HK-2 (cell line): ENCODE results near the gene MAD1L1.
"Not testable (repeated sequence)": the region's sequence is repeated elsewhere in the genome, so short reads cannot be mapped to it uniquely, and the experiment has no call there.

Source experiments
- DNase-seq: peaks from one replicate; pipeline ENCODE4 v3.0.0-alpha.2; 2018; ENCODE audit not compliant: unreplicated experiment

MAD1L1 gene

GRCh38 chr7:1841286-1842021, 391.3 kb downstream of the MAD1L1 start:
- not testable (repeated sequence) for DNase-seq

- not testable (repeated sequence) for DNase-seq
These were observed 392.0 kb downstream of the MAD1L1 start for GRCh38 chr7:1840744-1841143.

GRCh38 chr7:1839701-1840100, 393.0 kb downstream of the MAD1L1 start:
- no peak for DNase-seq

GRCh38 chr7:1838911-1839531, 393.7 kb downstream of the MAD1L1 start:
- not testable (repeated sequence) for DNase-seq

- not testable (repeated sequence) for DNase-seq
These were observed 394.2 kb downstream of the MAD1L1 start for GRCh38 chr7:1838544-1838872.

GRCh38 chr7:1837696-1838543, 394.8 kb downstream of the MAD1L1 start:
- DNase-seq, result not testable (repeated sequence)

GRCh38 chr7:1831933-1832535, 400.7 kb downstream of the MAD1L1 start:
- DNase-seq, result not testable (repeated sequence)

- DNase-seq, result not testable (repeated sequence)
These were observed 401.3 kb downstream of the MAD1L1 start for GRCh38 chr7:1831471-1831870.

GRCh38 chr7:1829668-1830067, 403.1 kb downstream of the MAD1L1 start:
- not testable (repeated sequence) for DNase-seq

GRCh38 chr7:1829111-1829510, 403.6 kb downstream of the MAD1L1 start:
- no peak for DNase-seq

- not testable (repeated sequence) for DNase-seq
These were observed 404.6 kb downstream of the MAD1L1 start for GRCh38 chr7:1828170-1828569.

- DNase-seq, result not testable (repeated sequence)
These were observed 405.2 kb downstream of the MAD1L1 start for GRCh38 chr7:1827521-1827981.

GRCh38 chr7:1826931-1827330, 405.8 kb downstream of the MAD1L1 start:
- DNase-seq, result not testable (repeated sequence)

GRCh38 chr7:1825897-1826741, 406.6 kb downstream of the MAD1L1 start:
- no peak for DNase-seq

- DNase-seq, result not testable (repeated sequence)
These were observed 407.2 kb downstream of the MAD1L1 start for GRCh38 chr7:1825647-1825896.

GRCh38 chr7:1824882-1825646, 407.7 kb downstream of the MAD1L1 start:
- DNase-seq, result not testable (repeated sequence)

GRCh38 chr7:1824151-1824881, 408.4 kb downstream of the MAD1L1 start:
- DNase-seq, result not testable (repeated sequence)

GRCh38 chr7:1823376-1824150, 409.2 kb downstream of the MAD1L1 start:
- DNase-seq, result no peak

GRCh38 chr7:1819259-1819841, 413.4 kb downstream of the MAD1L1 start:
- DNase-seq, result no peak
